GM12892 (cell line): Measurements from ENCODE around the gene KLRF2.

Experiments
- POLR2A ChIP-seq: IDR thresholded peaks from 2 replicates; pipeline ENCODE4 v1.6.1; 2011; ENCODE audit warnings: low read depth, low read length, control low read depth
- POLR2AphosphoS5 ChIP-seq: IDR thresholded peaks from 2 replicates; pipeline ENCODE4 v1.6.1; 2011; ENCODE audit warnings: low read depth, low read length, control low read depth

DNA sequence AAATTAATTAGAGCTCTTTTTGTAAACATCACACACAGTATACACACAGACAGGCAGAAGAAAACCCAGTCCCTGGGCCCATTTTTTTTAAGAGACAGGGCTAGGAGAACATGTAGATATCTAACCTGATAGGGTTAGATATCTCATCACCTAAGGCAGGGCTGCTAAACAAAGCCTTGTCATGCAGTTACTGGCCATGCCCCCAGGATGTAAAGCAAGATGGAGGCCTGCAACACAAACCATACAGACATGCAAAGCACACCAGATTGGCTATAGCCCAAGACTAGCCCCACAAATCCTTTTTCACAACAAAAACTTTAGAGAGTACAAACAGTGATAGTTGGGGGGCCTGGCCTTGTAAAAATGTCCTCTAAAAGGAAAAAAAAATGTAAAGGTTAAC is 30.4 kb downstream of the KLRF2 start:
- TF ChIP-seq POLR2A (no peak), POLR2AphosphoS5 (no peak)
